Kidney (tissue), 14 donors: ENCODE data around the gene KANK3. TPM values are rescaled to one million over a fixed set of nuclear protein-coding genes. Genes with fewer than 3 reads are reported as not detected.

Source experiments
- DNase-seq, 5 donors: peaks; one replicate each; pipeline ENCODE4 v3.0.0-alpha.2; 2013 to 2020
- FAIRE-seq: peaks from 2 replicates; lab custom pipeline; 2012; peaks lifted over from hg19 to GRCh38; lab: Jason Lieb, UNC
- H3K27ac ChIP-seq, 2 donors: one replicate each; pipeline ENCODE4 v1.7.0; 2013; ENCODE audit warnings: low read depth in 2 of 2, low read length in 2 of 2, inconsistent platforms in 1 of 2
- H3K27me3 ChIP-seq: one replicate; pipeline ENCODE4 v1.7.1; 2013; ENCODE audit warnings: low read length, inconsistent platforms; ENCODE audit not compliant: control insufficient read depth, insufficient read depth
- H3K36me3 ChIP-seq, 3 donors: one replicate each; pipeline versions ENCODE4 v1.7.0 to v1.7.1; 2013; ENCODE audit warnings: low read length in 3 of 3, control low read depth in 1 of 3, inconsistent platforms in 1 of 3; ENCODE audit not compliant: insufficient read depth in 3 of 3, control insufficient read depth in 2 of 3
- H3K4me1 ChIP-seq, 3 donors: one replicate each; pipeline versions ENCODE4 v1.7.0 to v1.7.1; 2013; ENCODE audit warnings: low read length in 3 of 3, inconsistent platforms in 1 of 3, low read depth in 1 of 3; ENCODE audit not compliant: control insufficient read depth in 2 of 3, insufficient read depth in 2 of 3
- H3K4me3 ChIP-seq, 3 donors: one replicate each; pipeline versions ENCODE4 v1.7.0 to v1.8.1; 2013; ENCODE audit warnings: low read length in 3 of 3, control low read depth in 1 of 3, inconsistent platforms in 1 of 3
- H3K9ac ChIP-seq, 3 donors: one replicate each; pipeline versions ENCODE4 v1.7.0 to v1.7.1; 2013; ENCODE audit warnings: low read length in 3 of 3, control low read depth in 1 of 3, inconsistent platforms in 1 of 3
- H3K9me3 ChIP-seq, 3 donors: one replicate each; pipeline versions ENCODE4 v1.7.0 to v1.7.1; 2013; ENCODE audit warnings: low read length in 3 of 3, control low read depth in 1 of 3, inconsistent platforms in 1 of 3; ENCODE audit not compliant: control insufficient read depth in 2 of 3, insufficient read depth in 1 of 3
- CTCF ChIP-seq: IDR thresholded peaks from 3 replicates; pipeline ENCODE4 v1.5.1; 2012; ENCODE audit warnings: mild to moderate bottlenecking, moderate library complexity, borderline replicate concordance; ENCODE audit not compliant: insufficient read depth; ENCODE audit errors: extremely low read depth
- intact Hi-C: fragments of 100-400 bp; cut with DNase I; formaldehyde crosslinking; loops from one replicate; pipeline ENCODE4 v1.11.1; 2022
- polyA plus RNA-seq: library from polyadenylated mRNA; stranded (reverse); fragments of 350-450 nt; fragmentation: Illumina TruSeq; extraction: RNeasy Lipid Tissue Mini Kit (QIAGEN cat#74804); gene quantifications from one replicate; pipeline ENCODE4 v1.2.3, GENCODE V29; 2014; ENCODE audit warnings: low read depth, low replicate concordance; ENCODE audit not compliant: insufficient read depth
- total RNA-seq: library from RNA; stranded (reverse); fragmentation: NEBNext Ultra II Directional; extraction: Animal tissue kit (Norgen Biotek cat#: 25700); gene quantifications from one replicate; pipeline ENCODE4 v1.2.1, GENCODE V29; 2021
- donor health status: control.
- donor health status: control.
- donor health status: control.
- donor health status: control.
- donor health status: control.
- donor health status: DM: yes; HTN: yes; CAD: no.
- donor health status: Normal renal cell carcinoma (clear cell type).

The KANK3 gene
- total and polyA plus RNA-seq, 2 donors from 2014 or later, result 15.0 to 26.6 TPM

GRCh38 chr19:8340341-8341096 lies 2.5 kb downstream of the KANK3 start:
- H3K4me1 ChIP-seq, result peaks cover 0 to 5% (median 0%) of the 10 kb centered on the region in 3 donors
- no peaks in the 10 kb centered on the region for H3K9me3 ChIP-seq
- no peak overlapping the region for H3K9ac ChIP-seq
- DNase-seq (peak in 2 of 5 donors; percentile 78 to 88), FAIRE-seq (no peak)
- H3K36me3 ChIP-seq, result no peaks in the 10 kb centered on the region
- peak overlapping the region in 1 of 3 donors; percentile 6 for H3K4me3 ChIP-seq
- peak overlapping the region; percentile 32 to 60 for H3K27ac ChIP-seq
- peaks cover 7% of the 10 kb centered on the region for H3K27me3 ChIP-seq
- intact Hi-C loops, result no loop called here
- no peak for TF ChIP-seq CTCF

DNA sequence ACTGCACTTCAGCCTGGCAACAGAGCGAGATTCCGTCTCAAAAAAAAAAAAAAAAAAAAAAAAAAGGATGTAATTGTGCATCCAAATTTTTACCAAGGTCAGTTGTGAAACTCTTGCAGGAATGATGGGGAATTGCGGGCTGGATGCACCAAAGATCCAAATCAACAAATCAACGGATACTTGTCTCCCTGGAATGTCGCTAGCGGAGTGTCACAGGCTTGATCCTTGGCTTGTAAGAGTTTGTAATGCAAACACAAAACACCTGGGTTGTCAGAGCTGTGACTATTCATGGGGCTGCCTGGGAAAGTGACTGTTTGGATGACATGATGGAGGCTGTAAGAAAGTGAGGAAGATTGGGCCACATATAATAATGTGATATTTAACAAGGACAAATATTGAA lies 4.2 kb downstream of the KANK3 start:
- Histone ChIP-seq H3K4me1 (peaks cover 0 to 7% (median 0%) of the 10 kb centered on the region in 3 donors), H3K9ac (no peak overlapping the region), H3K27ac (no peak overlapping the region), H3K36me3 (no peaks in the 10 kb centered on the region), H3K27me3 (peaks cover 11% of the 10 kb centered on the region), H3K4me3 (no peak overlapping the region), H3K9me3 (no peaks in the 10 kb centered on the region)
- intact Hi-C loops, result no loop called here
- no peak for DNase-seq
- TF ChIP-seq CTCF, result no peak
- no peak for FAIRE-seq

GRCh38 chr19:8337728-8338127 lies 5.3 kb downstream of the KANK3 start:
- intact Hi-C loops, result no loop called here
- H3K27ac ChIP-seq, result no peak overlapping the region
- no peaks in the 10 kb centered on the region for H3K36me3 ChIP-seq
- no peak for DNase-seq
- no peak for TF ChIP-seq CTCF
- FAIRE-seq, result no peak
- no peaks in the 10 kb centered on the region for H3K9me3 ChIP-seq
- H3K9ac ChIP-seq, result no peak overlapping the region
- H3K4me1 ChIP-seq, result peaks cover 0 to 11% (median 0%) of the 10 kb centered on the region in 3 donors
- no peak overlapping the region for H3K4me3 ChIP-seq
- peaks cover 15% of the 10 kb centered on the region for H3K27me3 ChIP-seq
